MM.1S (cell line): ENCODE results near the gene SEC16B.
A peak's percentile ranks its signal among the peaks of the same experiment; 100 is the strongest.

Experiments used
- DNase-seq: peaks from one replicate; pipeline ENCODE4 v3.0.0-alpha.2; 2015
- H2AFZ ChIP-seq: fragments of 300-600 bp; sonication (generic); 2 replicates; pipeline ENCODE4 v1.6.0; 2016; ENCODE audit warnings: antibody characterized with exemption, low read length
- H3F3A ChIP-seq: fragments of 300-600 bp; sonication (generic); 2 replicates; pipeline ENCODE4 v1.6.1; 2016; ENCODE audit warnings: mild to moderate bottlenecking, antibody characterized with exemption, low read length, moderate library complexity, mixed read lengths; ENCODE audit not compliant: insufficient read depth
- H3K27ac ChIP-seq: fragments of 300-600 bp; sonication (generic); 2 replicates; pipeline ENCODE4 v1.5.1; 2016; ENCODE audit warnings: mild to moderate bottlenecking, low read length
- H3K27me3 ChIP-seq: fragments of 300-600 bp; sonication (generic); replicated peaks from 2 replicates; pipeline ENCODE4 v1.6.0; 2016; ENCODE audit warnings: low read length; ENCODE audit not compliant: insufficient read depth
- H3K36me3 ChIP-seq: fragments of 300-600 bp; sonication (generic); replicated peaks from 2 replicates; pipeline ENCODE4 v1.6.1; 2016; ENCODE audit warnings: mild to moderate bottlenecking, low read length, mixed read lengths; ENCODE audit not compliant: insufficient read depth
- H3K4me1 ChIP-seq: fragments of 300-600 bp; sonication (generic); 2 replicates; pipeline ENCODE4 v1.6.1; 2016; ENCODE audit warnings: low read length, mixed read lengths
- H3K4me2 ChIP-seq: fragments of 300-600 bp; sonication (generic); 2 replicates; pipeline ENCODE4 v1.6.0; 2016; ENCODE audit warnings: low read depth, low read length
- H3K4me3 ChIP-seq: fragments of 300-600 bp; sonication (generic); 2 replicates; pipeline ENCODE4 v1.5.1; 2016; ENCODE audit warnings: low read length, mixed read lengths
- H3K79me2 ChIP-seq: fragments of 300-600 bp; sonication (generic); 2 replicates; pipeline ENCODE4 v1.6.1; 2016; ENCODE audit warnings: mixed run types, low read length, mixed read lengths
- H3K9ac ChIP-seq: fragments of 300-600 bp; sonication (generic); 2 replicates; pipeline ENCODE4 v1.6.1; 2016; ENCODE audit warnings: low read length, mixed read lengths
- H3K9me2 ChIP-seq: fragments of 300-600 bp; sonication (generic); replicated peaks from 2 replicates; pipeline ENCODE4 v1.6.1; 2016; ENCODE audit warnings: mild to moderate bottlenecking, low read length, mixed read lengths; ENCODE audit not compliant: insufficient read depth
- H3K9me3 ChIP-seq: fragments of 300-600 bp; sonication (generic); replicated peaks from 2 replicates; pipeline ENCODE4 v1.6.1; 2016; ENCODE audit warnings: mild to moderate bottlenecking, low read length, mixed read lengths; ENCODE audit not compliant: insufficient read depth
- H4K20me1 ChIP-seq: fragments of 300-600 bp; sonication (generic); 2 replicates; pipeline ENCODE4 v1.6.1; 2016; ENCODE audit warnings: mild to moderate bottlenecking, low read length, moderate library complexity, mixed read lengths; ENCODE audit not compliant: insufficient read depth
- CTCF ChIP-seq: fragments of 300-600 bp; sonication (generic); IDR thresholded peaks from 2 replicates; pipeline ENCODE4 v1.5.1; 2016; ENCODE audit warnings: antibody characterized with exemption, low read length, mixed read lengths
- EZH2 ChIP-seq: fragments of 300-600 bp; sonication (generic); optimal IDR thresholded peaks from 2 replicates; pipeline ENCODE3; 2017; ENCODE audit warnings: low read depth, mild to moderate bottlenecking, antibody characterized with exemption, low read length, mixed read lengths
- EZH2phosphoT487 ChIP-seq: fragments of 300-600 bp; sonication (generic); IDR thresholded peaks from 2 replicates; pipeline ENCODE4 v1.6.1; 2018; ENCODE audit warnings: antibody characterized with exemption, low read length

The SEC16B gene

GRCh38 chr1:177952691-177953090 is 17.2 kb downstream of the SEC16B start:
- TF ChIP-seq EZH2, result no peak
- no peaks in the 10 kb centered on the region for H3K9me2 ChIP-seq

GRCh38 chr1:177952249-177952648 is 17.6 kb downstream of the SEC16B start:
- Histone ChIP-seq H3K36me3 (no peaks in the 10 kb centered on the region), H3F3A (no peaks in the 10 kb centered on the region), H3K9me2 (no peaks in the 10 kb centered on the region), H3K9me3 (no peaks in the 10 kb centered on the region), H3K4me1 (no peaks in the 10 kb centered on the region), H3K27ac (no peak overlapping the region), H3K9ac (no peak overlapping the region), H3K4me3 (no peak overlapping the region), H3K4me2 (no peak overlapping the region), H2AFZ (no peak overlapping the region), H3K79me2 (no peaks in the 10 kb centered on the region), H4K20me1 (no peaks in the 10 kb centered on the region), H3K27me3 (no peaks in the 10 kb centered on the region)
- DNase-seq, result no peak
- TF ChIP-seq EZH2phosphoT487 (no peak), EZH2 (no peak), CTCF (no peak)

More at GRCh38 chr1:177952691-177953090, 17.2 kb downstream of the SEC16B start:
- Histone ChIP-seq H3F3A (no peaks in the 10 kb centered on the region), H4K20me1 (no peaks in the 10 kb centered on the region), H3K9me3 (no peaks in the 10 kb centered on the region), H3K4me3 (no peak overlapping the region), H3K4me1 (no peaks in the 10 kb centered on the region), H3K27ac (no peak overlapping the region), H2AFZ (no peak overlapping the region), H3K79me2 (no peaks in the 10 kb centered on the region), H3K9ac (no peak overlapping the region), H3K36me3 (no peaks in the 10 kb centered on the region), H3K27me3 (no peaks in the 10 kb centered on the region), H3K4me2 (no peak overlapping the region)
- no peak for DNase-seq

- no peaks in the 10 kb centered on the region for H3K79me2 ChIP-seq
- H4K20me1 ChIP-seq, result no peaks in the 10 kb centered on the region
- DNase-seq, result no peak
- H3K27me3 ChIP-seq, result no peaks in the 10 kb centered on the region
- H3K9me3 ChIP-seq, result no peaks in the 10 kb centered on the region
- H3K9me2 ChIP-seq, result no peaks in the 10 kb centered on the region
- TF ChIP-seq EZH2phosphoT487 (no peak), CTCF (no peak), EZH2 (no peak)
- no peak overlapping the region for H3K4me2 ChIP-seq
- H3K4me3 ChIP-seq, result no peak overlapping the region
- no peaks in the 10 kb centered on the region for H3K4me1 ChIP-seq
- no peak overlapping the region for H3K27ac ChIP-seq
- no peaks in the 10 kb centered on the region for H3F3A ChIP-seq
- no peak overlapping the region for H3K9ac ChIP-seq
- no peaks in the 10 kb centered on the region for H3K36me3 ChIP-seq
- H2AFZ ChIP-seq, result no peak overlapping the region
Observed at GRCh38 chr1:177950506-177950905, 19.4 kb downstream of the SEC16B start.

GRCh38 chr1:177948336-177948972 is 21.4 kb downstream of the SEC16B start:
- H3F3A ChIP-seq, result no peaks in the 10 kb centered on the region
- no peak overlapping the region for H3K27ac ChIP-seq
- H3K4me3 ChIP-seq, result no peak overlapping the region
- H3K9ac ChIP-seq, result no peak overlapping the region
- H3K27me3 ChIP-seq, result no peaks in the 10 kb centered on the region
- no peaks in the 10 kb centered on the region for H3K9me3 ChIP-seq
- no peaks in the 10 kb centered on the region for H3K4me1 ChIP-seq
- no peak overlapping the region for H3K4me2 ChIP-seq
- no peak overlapping the region for H2AFZ ChIP-seq
- no peaks in the 10 kb centered on the region for H3K36me3 ChIP-seq
- peak; percentile 70 for DNase-seq
- no peaks in the 10 kb centered on the region for H4K20me1 ChIP-seq
- no peaks in the 10 kb centered on the region for H3K79me2 ChIP-seq
- H3K9me2 ChIP-seq, result no peaks in the 10 kb centered on the region
- TF ChIP-seq EZH2phosphoT487 (no peak), CTCF (peak; percentile 97)
